HepG2 (cell line): ENCODE results near the gene MIDN. TPM values are rescaled to one million over a fixed set of nuclear protein-coding genes. Genes with fewer than 3 reads are reported as not detected.
A peak's percentile ranks its signal among the peaks of the same experiment; 100 is the strongest.

ENCODE experiments used
- AHR ChIP-seq: IDR thresholded peaks from 2 replicates; pipeline ENCODE4 v1.6.1; 2018; ENCODE audit warnings: missing genetic modification reagents, missing compliant biosample characterization
- CREBL2 ChIP-seq: sonication (generic); formaldehyde crosslinking; IDR thresholded peaks from 2 replicates; pipeline ENCODE4 v1.8.1; 2023; ENCODE audit warnings: missing genetic modification reagents, mild to moderate bottlenecking, borderline replicate concordance
- ERF ChIP-seq: IDR thresholded peaks from 2 replicates; pipeline ENCODE4 v1.6.1; 2018; ENCODE audit warnings: missing biosample characterization, missing genetic modification reagents
- FUBP1 ChIP-seq: sonication (generic); formaldehyde crosslinking; IDR thresholded peaks from 2 replicates; pipeline ENCODE4 v1.5.1; 2020; ENCODE audit warnings: missing genetic modification reagents, mild to moderate bottlenecking, borderline replicate concordance
- HOMEZ ChIP-seq: IDR thresholded peaks from 2 replicates; pipeline ENCODE4 v1.6.1; 2016; ENCODE audit warnings: low read depth
- KDM1A ChIP-seq: IDR thresholded peaks from 2 replicates; pipeline ENCODE4 v1.6.1; 2016; ENCODE audit warnings: missing compliant biosample characterization
- KDM2A ChIP-seq: sonication (generic); formaldehyde crosslinking; IDR thresholded peaks from 2 replicates; pipeline ENCODE4 v1.4.0; 2020; ENCODE audit warnings: low read depth, missing genetic modification reagents, borderline replicate concordance
- MED1 ChIP-seq: sonication (generic); formaldehyde crosslinking; IDR thresholded peaks from 2 replicates; pipeline ENCODE4 v1.4.0; 2020; ENCODE audit warnings: missing genetic modification reagents
- MIER2 ChIP-seq: IDR thresholded peaks from 2 replicates; pipeline ENCODE4 v1.6.1; 2016; ENCODE audit warnings: missing biosample characterization, missing genetic modification reagents
- NFATC3 ChIP-seq: sonication (generic); formaldehyde crosslinking; IDR thresholded peaks from 2 replicates; pipeline ENCODE4 v1.5.1; 2020; ENCODE audit warnings: mild to moderate bottlenecking, missing genetic modification reagents
- PRMT3 ChIP-seq: sonication (generic); formaldehyde crosslinking; IDR thresholded peaks from 2 replicates; pipeline ENCODE4 v1.8.1; 2022; ENCODE audit warnings: low read depth, mild to moderate bottlenecking, moderate library complexity, missing genetic modification reagents, borderline replicate concordance
- RBFOX2 ChIP-seq: fragments of 200-400 bp; formaldehyde crosslinking; IDR thresholded peaks from 2 replicates; pipeline ENCODE4 v1.6.1; 2017; ENCODE audit warnings: low read depth, mild to moderate bottlenecking, low read length
- SMC3 ChIP-seq: IDR thresholded peaks from 2 replicates; pipeline ENCODE4 v1.6.1; 2011; ENCODE audit warnings: low read length, improper control_type of control experiment
- SP5 ChIP-seq: IDR thresholded peaks from 2 replicates; pipeline ENCODE4 v1.6.1; 2016; ENCODE audit warnings: low read depth, borderline replicate concordance
- STAG1 ChIP-seq: sonication (generic); formaldehyde crosslinking; IDR thresholded peaks from 2 replicates; pipeline ENCODE4 v1.4.0; 2020; ENCODE audit warnings: missing genetic modification reagents
- TIGD3 ChIP-seq: sonication (generic); formaldehyde crosslinking; IDR thresholded peaks from 2 replicates; pipeline ENCODE4 v1.5.1; 2020; ENCODE audit warnings: mild to moderate bottlenecking, missing genetic modification reagents, borderline replicate concordance
- ZBTB42 ChIP-seq: sonication (generic); formaldehyde crosslinking; IDR thresholded peaks from 2 replicates; pipeline ENCODE4 v1.5.0; 2020; ENCODE audit warnings: mild to moderate bottlenecking, missing genetic modification reagents
- ZNF337 ChIP-seq: sonication (generic); formaldehyde crosslinking; IDR thresholded peaks from 2 replicates; pipeline ENCODE4 v1.5.1; 2020; ENCODE audit warnings: missing genetic modification reagents, low read depth, mild to moderate bottlenecking, borderline replicate concordance
- ZNF558 ChIP-seq: sonication (generic); formaldehyde crosslinking; IDR thresholded peaks from 2 replicates; pipeline ENCODE4 v1.9.0; 2022; ENCODE audit warnings: mild to moderate bottlenecking, missing genetic modification reagents, borderline replicate concordance
- ZNF605 ChIP-seq: sonication (generic); formaldehyde crosslinking; IDR thresholded peaks from 2 replicates; pipeline ENCODE4 v1.8.0; 2022; ENCODE audit warnings: mild to moderate bottlenecking, missing genetic modification reagents
- ZNF720 ChIP-seq: sonication (generic); formaldehyde crosslinking; IDR thresholded peaks from 2 replicates; pipeline ENCODE4 v1.4.0; 2020; ENCODE audit warnings: missing genetic modification reagents
- ZNF724P ChIP-seq: sonication (generic); formaldehyde crosslinking; IDR thresholded peaks from 2 replicates; pipeline ENCODE4 v1.8.0; 2022; ENCODE audit warnings: missing genetic modification reagents, borderline replicate concordance
- ZNF772 ChIP-seq: sonication (generic); formaldehyde crosslinking; IDR thresholded peaks from 2 replicates; pipeline ENCODE4 v1.5.0; 2020; ENCODE audit warnings: mild to moderate bottlenecking, missing genetic modification reagents
- ZNF891 ChIP-seq: sonication (generic); formaldehyde crosslinking; IDR thresholded peaks from 2 replicates; pipeline ENCODE4 v1.5.0; 2020; ENCODE audit warnings: mild to moderate bottlenecking, missing genetic modification reagents
- polyA plus RNA-seq, 8 experiments: library from polyadenylated mRNA; depleted of rRNA in 3 of 8; stranded (reverse) in 7 of 8; unstranded in 1 of 8; fragments of >200 nt; fragmentation: Illumina TruSeq in 4 of 8; extraction: Trizol in 4 of 8; gene quantifications; 2 replicates each; pipeline versions ENCODE4 v1.2.1 to v1.2.3, GENCODE V29; 2011 to 2016; ENCODE audit warnings: low read depth in 4 of 8, missing spikeins in 1 of 8, mixed read lengths in 1 of 8; ENCODE audit not compliant: insufficient read depth in 1 of 8
- total RNA-seq, 5 experiments: library from RNA; depleted of rRNA; stranded (reverse); fragments of >200 nt; fragmentation: Illumina TruSeq; extraction: Trizol; gene quantifications; 2 replicates each; pipeline ENCODE4 v1.2.3, GENCODE V29; 2016; ENCODE audit warnings: low read depth in 1 of 5

MIDN gene
- total and polyA plus RNA-seq, 2 of the 13 experiments (the other 11 are each of a cell fraction or from before 2014, with no cell fraction given) = 8.4 to 18.0 TPM

GRCh38 chr19:1264801-1265614 lies 16.6 kb downstream of the MIDN start (continued):
- TF ChIP-seq TIGD3 (CRISPR knock-in tag) = no peak
- peak; percentile 54; the same call in 1 of the 2 replicates for TF ChIP-seq ZNF720 (CRISPR knock-in tag)
- no peak for TF ChIP-seq ZNF337 (CRISPR knock-in tag)
- no peak for TF ChIP-seq RBFOX2
- TF ChIP-seq ZBTB42 (CRISPR knock-in tag) = no peak
- peak; percentile 77 for TF ChIP-seq MED1 (CRISPR knock-in tag)
- peak; percentile 28; the same call in 1 of the 2 replicates for TF ChIP-seq HOMEZ (CRISPR knock-in tag)
- TF ChIP-seq KDM1A (CRISPR knock-in tag) = peak; percentile 80; the same call in 1 of the 2 replicates
- TF ChIP-seq ZNF891 (CRISPR knock-in tag) = peak; percentile 59; the same call in 1 of the 2 replicates
- no peak for TF ChIP-seq ZNF605 (CRISPR knock-in tag)
- no peak for TF ChIP-seq ZNF772
- TF ChIP-seq STAG1 (CRISPR knock-in tag) = no peak
- no peak for TF ChIP-seq NFATC3 (CRISPR knock-in tag)
- TF ChIP-seq AHR (CRISPR knock-in tag) = no peak
- 0 out of 2 replicates have a peak, but pooled peaks have one; percentile 57 for TF ChIP-seq ZNF724P (CRISPR knock-in tag)
- TF ChIP-seq CREBL2 = no peak
- 0 out of 2 replicates have a peak, but pooled peaks have one; percentile 35 for TF ChIP-seq ZNF558 (CRISPR knock-in tag)
- TF ChIP-seq SP5 = peak; percentile 68
- TF ChIP-seq FUBP1 (CRISPR knock-in tag) = peak; percentile 59; the same call in 1 of the 2 replicates
- no peak for TF ChIP-seq SMC3
- no peak for TF ChIP-seq MIER2 (CRISPR knock-in tag)
- peak; percentile 62; the same call in 1 of the 2 replicates for TF ChIP-seq KDM2A (CRISPR knock-in tag)
- TF ChIP-seq ERF (CRISPR knock-in tag) = peak; percentile 85
- no peak for TF ChIP-seq PRMT3
